Measurements from ENCODE around the gene UBE2J2.

- TF ChIP-seq EZH2 (IDR thresholded peaks at IDR 0.05; ENCODE audit: low read depth, unreplicated experiment) (no peak), POLR2AphosphoS5 (IDR thresholded peaks at IDR 0.05; ENCODE audit: low read depth) (no peak)
These were observed 33.9 kb downstream of the UBE2J2 start for GRCh38 chr1:1239614-1240347.

Measured in GM23338 (cell line).